Caco-2 (cell line): Measurements from ENCODE around the gene UNC5B. TPM values are rescaled to one million over a fixed set of nuclear protein-coding genes. Genes with fewer than 3 reads are reported as not detected.

Experiments
- BruUV-seq: library from RNA; stranded (reverse); fragments of 400-500 nt; replicated peaks from 2 replicates; lab custom pipeline; 2021; lab: Mats Ljungman, UMichigan
- CTCF ChIA-PET: fragments of 300-600 bp; sonication (Branson Sonifier 250); formaldehyde crosslinking; loops from one replicate; lab custom pipeline; 2022; ENCODE audit warnings: antibody characterized with exemption; lab: Charles Lee
- POLR2A ChIA-PET: fragments of 300-600 bp; sonication (Branson Sonifier 250); formaldehyde crosslinking; loops from one replicate; lab custom pipeline; 2022; ENCODE audit warnings: antibody characterized with exemption; lab: Charles Lee
- DNase-seq, 2 experiments: peaks; one replicate each; pipeline versions ENCODE4 v3.0.0 to v3.0.0-alpha.2; 2020 to 2022
- H3K27me3 ChIP-seq: replicated peaks from 2 replicates; pipeline ENCODE4 v1.6.0; 2011; ENCODE audit warnings: low read length; ENCODE audit not compliant: control insufficient read depth, insufficient read depth
- H3K36me3 ChIP-seq: 2 replicates; pipeline ENCODE4 v1.5.1; 2011; ENCODE audit warnings: low read length; ENCODE audit not compliant: control insufficient read depth, insufficient read depth
- H3K4me1 ChIP-seq: fragments of 250-450 bp; sonication (Bioruptor Pico); 2 replicates; pipeline ENCODE4 v1.5.1; 2020; ENCODE audit warnings: mild to moderate bottlenecking
- H3K4me3 ChIP-seq: 2 replicates; pipeline ENCODE4 v1.5.1; 2011; ENCODE audit warnings: low read depth, mild to moderate bottlenecking, control low read depth, low read length
- H3K9me3 ChIP-seq: fragments of 250-450 bp; sonication (Bioruptor Pico); 2 replicates; pipeline ENCODE4 v1.5.1; 2020; ENCODE audit warnings: mild to moderate bottlenecking, moderate library complexity
- H3K27ac Mint-ChIP-seq: one replicate; pipeline ENCODE4 v1.8.0; 2022; ENCODE audit warnings: mixed read lengths; ENCODE audit not compliant: unreplicated experiment
- H3K27me3 Mint-ChIP-seq: one replicate; pipeline ENCODE4 v1.8.0; 2022; ENCODE audit warnings: mixed read lengths; ENCODE audit not compliant: insufficient read depth, unreplicated experiment
- H3K36me3 Mint-ChIP-seq: one replicate; pipeline ENCODE4 v1.8.0; 2022; ENCODE audit warnings: mild to moderate bottlenecking, mixed read lengths; ENCODE audit not compliant: insufficient read depth, unreplicated experiment
- H3K4me1 Mint-ChIP-seq: one replicate; pipeline ENCODE4 v1.8.0; 2022; ENCODE audit warnings: low read depth, mixed read lengths; ENCODE audit not compliant: unreplicated experiment
- H3K4me3 Mint-ChIP-seq: one replicate; pipeline ENCODE4 v1.8.0; 2022; ENCODE audit warnings: mild to moderate bottlenecking, moderate library complexity, mixed read lengths; ENCODE audit not compliant: unreplicated experiment
- H3K9me3 Mint-ChIP-seq: one replicate; pipeline ENCODE4 v1.8.0; 2022; ENCODE audit warnings: mixed read lengths; ENCODE audit not compliant: unreplicated experiment
- CTCF ChIP-seq, 2 experiments: fragments of 200-600 bp in 1 of 2; IDR thresholded peaks; 1 replicate in 1 of 2; 2 replicates in 1 of 2; pipeline versions ENCODE4 v1.5.1 to v1.8.0; 2011 to 2022; ENCODE audit warnings: antibody characterized with exemption in 1 of 2, control low read depth in 1 of 2, inconsistent platforms in 1 of 2, low read depth in 1 of 2, low read length in 1 of 2, mild to moderate bottlenecking in 1 of 2, moderate library complexity in 1 of 2; ENCODE audit not compliant: insufficient read depth in 1 of 2, severe bottlenecking in 1 of 2, unreplicated experiment in 1 of 2
- intact Hi-C: fragments of 100-400 bp; cut with micrococcal nuclease; formaldehyde crosslinking; loops from one replicate; pipeline ENCODE4 v1.10.0; 2022; ENCODE audit not compliant: unreplicated experiment
- total RNA-seq: library from RNA; stranded (reverse); gene quantifications from 2 replicates; pipeline ENCODE4 v1.2.3, GENCODE V29; 2022

UNC5B gene
- total RNA-seq, 1 experiment from 2014 or later = 22.4 TPM

- Histone ChIP-seq H3K27me3 (no peaks in the 10 kb centered on the region), H3K9me3 (no peaks in the 10 kb centered on the region), H3K4me1 (0 out of 2 replicates have a peak, but pooled peaks cover 7% of the 10 kb centered on the region), H3K4me3 (no peak overlapping the region), H3K36me3 (no peaks in the 10 kb centered on the region)
- no TSS peak for BruUV-seq
- peaks cover 5% of the 10 kb centered on the region for H3K36me3 Mint-ChIP-seq
- H3K27ac Mint-ChIP-seq = no peak overlapping the region
- H3K9me3 Mint-ChIP-seq = no peaks in the 10 kb centered on the region
- DNase-seq = no peak
- no peak overlapping the region for H3K4me3 Mint-ChIP-seq
- CTCF ChIA-PET = no interaction called here
- no peak for TF ChIP-seq CTCF (IDR thresholded peaks at IDR 0.05; ENCODE audit: insufficient read depth in 1 of 2, low read depth in 1 of 2, low read length in 1 of 2, severe bottlenecking in 1 of 2, unreplicated experiment in 1 of 2)
- peaks cover 12% of the 10 kb centered on the region for H3K4me1 Mint-ChIP-seq
- POLR2A ChIA-PET = no interaction called here
- no peaks in the 10 kb centered on the region for H3K27me3 Mint-ChIP-seq
- intact Hi-C loops = no loop called here
Observed at GRCh38 chr10:71262817-71263216, 50.4 kb downstream of the UNC5B start.

GRCh38 chr10:71263376-71263775 is 51.0 kb downstream of the UNC5B start:
- no TSS peak for BruUV-seq
- intact Hi-C loops = no loop called here
- no peaks in the 10 kb centered on the region for H3K36me3 ChIP-seq
- no peak overlapping the region for H3K4me3 ChIP-seq
- no peak overlapping the region for H3K4me3 Mint-ChIP-seq
- DNase-seq = no peak
- H3K9me3 ChIP-seq = no peaks in the 10 kb centered on the region
- peaks cover 5% of the 10 kb centered on the region for H3K36me3 Mint-ChIP-seq
- no peak overlapping the region for H3K27ac Mint-ChIP-seq
- 0 out of 2 replicates have a peak, but pooled peaks cover 7% of the 10 kb centered on the region for H3K4me1 ChIP-seq
- H3K27me3 ChIP-seq = no peaks in the 10 kb centered on the region
- peaks cover 12% of the 10 kb centered on the region for H3K4me1 Mint-ChIP-seq
- POLR2A ChIA-PET = no interaction called here
- CTCF ChIA-PET = no interaction called here
- no peak for TF ChIP-seq CTCF (IDR thresholded peaks at IDR 0.05; ENCODE audit: insufficient read depth in 1 of 2, low read depth in 1 of 2, low read length in 1 of 2, severe bottlenecking in 1 of 2, unreplicated experiment in 1 of 2)
- no peaks in the 10 kb centered on the region for H3K9me3 Mint-ChIP-seq
- no peaks in the 10 kb centered on the region for H3K27me3 Mint-ChIP-seq

GRCh38 chr10:71264345-71265200 is 52.2 kb downstream of the UNC5B start:
- DNase-seq = no peak
- Mint-ChIP-seq H3K9me3 (no peaks in the 10 kb centered on the region), H3K27me3 (no peaks in the 10 kb centered on the region), H3K36me3 (peaks cover 5% of the 10 kb centered on the region), H3K4me1 (peaks cover 12% of the 10 kb centered on the region), H3K4me3 (no peak overlapping the region), H3K27ac (no peak overlapping the region)
- Histone ChIP-seq H3K27me3 (no peaks in the 10 kb centered on the region), H3K4me1 (0 out of 2 replicates have a peak, but pooled peaks cover 7% of the 10 kb centered on the region), H3K9me3 (no peaks in the 10 kb centered on the region), H3K4me3 (no peak overlapping the region), H3K36me3 (no peaks in the 10 kb centered on the region)
- POLR2A ChIA-PET = interaction anchor here (2.2 kb wide), 1 partner anchor 18 kb away, joined by 10 read pairs; no protein-coding TSS in a partner anchor
- TF ChIP-seq CTCF (IDR thresholded peaks at IDR 0.05; ENCODE audit: insufficient read depth in 1 of 2, low read depth in 1 of 2, low read length in 1 of 2, severe bottlenecking in 1 of 2, unreplicated experiment in 1 of 2) = no peak
- intact Hi-C loops = loop anchor here (5.0 kb wide), 1 partner anchor 337 kb away; no protein-coding TSS in a partner anchor
- BruUV-seq = no TSS peak
- CTCF ChIA-PET = interaction anchor here (0.6 to 2.9 kb wide), 3 partner anchors 11 to 21 kb away, joined by 3 to 10 read pairs (median 4); no protein-coding TSS in a partner anchor
